Osteocyte (in vitro differentiated cells): ENCODE results near the gene TSEN34. TPM values are rescaled to one million over a fixed set of nuclear protein-coding genes. Genes with fewer than 3 reads are reported as not detected.

Experiments used
- DNase-seq: peaks from one replicate; pipeline ENCODE4 v3.0.0; 2021; ENCODE audit warnings: mixed read lengths; ENCODE audit not compliant: unreplicated experiment; ENCODE audit errors: extremely low spot score
- H3K27ac Mint-ChIP-seq: one replicate; pipeline ENCODE4 v1.8.0; 2021; ENCODE audit warnings: mild to moderate bottlenecking, mixed read lengths; ENCODE audit not compliant: unreplicated experiment
- H3K27me3 Mint-ChIP-seq: one replicate; pipeline ENCODE4 v1.8.0; 2021; ENCODE audit warnings: mixed read lengths; ENCODE audit not compliant: unreplicated experiment
- H3K36me3 Mint-ChIP-seq: one replicate; pipeline ENCODE4 v1.8.0; 2021; ENCODE audit warnings: mixed read lengths; ENCODE audit not compliant: unreplicated experiment
- H3K4me1 Mint-ChIP-seq: one replicate; pipeline ENCODE4 v1.8.0; 2021; ENCODE audit warnings: mixed read lengths; ENCODE audit not compliant: unreplicated experiment
- H3K4me3 Mint-ChIP-seq: one replicate; pipeline ENCODE4 v1.8.0; 2021; ENCODE audit warnings: mild to moderate bottlenecking, moderate library complexity, mixed read lengths; ENCODE audit not compliant: unreplicated experiment
- H3K9me3 Mint-ChIP-seq: one replicate; pipeline ENCODE4 v1.8.0; 2021; ENCODE audit warnings: mixed read lengths; ENCODE audit not compliant: unreplicated experiment
- total RNA-seq: library from RNA; stranded (reverse); gene quantifications from 2 replicates; pipeline ENCODE4 v1.2.1, GENCODE V29; 2021
- TF ChIP-seq, protein P1 (sequence below): fragments of 200-600 bp; sonication (generic); IDR thresholded peaks from 2 replicates; pipeline ENCODE4 v1.5.0; 2021; ENCODE audit warnings: antibody characterized with exemption, mild to moderate bottlenecking, moderate library complexity

TSEN34 gene
- total RNA-seq, 1 donor from 2014 or later = 53.7 TPM

DNA sequence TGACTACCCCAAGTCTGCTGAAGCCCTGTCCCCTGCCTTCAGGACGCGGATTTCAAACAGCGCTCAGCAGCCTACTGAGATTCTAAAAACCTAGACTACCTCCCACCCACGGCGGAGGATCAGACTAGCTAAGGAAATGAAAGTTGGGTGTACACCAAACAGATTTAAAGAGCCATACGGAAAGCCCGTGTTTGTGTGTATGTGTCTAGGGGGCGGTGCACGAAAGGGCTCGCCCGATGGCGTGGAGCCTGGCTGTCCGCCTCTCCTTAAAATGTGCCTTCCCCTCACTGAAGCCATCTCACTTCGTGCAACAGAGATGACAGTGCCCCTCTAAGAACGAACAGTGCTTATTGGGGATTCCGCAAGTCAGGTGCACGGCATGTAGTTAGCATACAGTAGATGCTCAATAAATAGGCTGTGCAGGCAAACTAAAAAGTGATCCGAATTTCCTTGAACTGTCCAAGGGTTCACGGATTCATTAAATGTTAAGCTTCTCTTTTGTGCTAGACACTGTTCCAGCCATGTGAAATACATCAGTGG, 32.2 kb upstream of the TSEN34 start:
- Mint-ChIP-seq H3K27ac (peak overlapping the region; percentile 100), H3K27me3 (no peaks in the 10 kb centered on the region), H3K9me3 (peaks cover 3% of the 10 kb centered on the region), H3K36me3 (peaks cover 22% of the 10 kb centered on the region), H3K4me1 (peaks cover 30% of the 10 kb centered on the region), H3K4me3 (peak overlapping the region; percentile 100)
- no peak for DNase-seq
- TF ChIP-seq, protein P1, sequence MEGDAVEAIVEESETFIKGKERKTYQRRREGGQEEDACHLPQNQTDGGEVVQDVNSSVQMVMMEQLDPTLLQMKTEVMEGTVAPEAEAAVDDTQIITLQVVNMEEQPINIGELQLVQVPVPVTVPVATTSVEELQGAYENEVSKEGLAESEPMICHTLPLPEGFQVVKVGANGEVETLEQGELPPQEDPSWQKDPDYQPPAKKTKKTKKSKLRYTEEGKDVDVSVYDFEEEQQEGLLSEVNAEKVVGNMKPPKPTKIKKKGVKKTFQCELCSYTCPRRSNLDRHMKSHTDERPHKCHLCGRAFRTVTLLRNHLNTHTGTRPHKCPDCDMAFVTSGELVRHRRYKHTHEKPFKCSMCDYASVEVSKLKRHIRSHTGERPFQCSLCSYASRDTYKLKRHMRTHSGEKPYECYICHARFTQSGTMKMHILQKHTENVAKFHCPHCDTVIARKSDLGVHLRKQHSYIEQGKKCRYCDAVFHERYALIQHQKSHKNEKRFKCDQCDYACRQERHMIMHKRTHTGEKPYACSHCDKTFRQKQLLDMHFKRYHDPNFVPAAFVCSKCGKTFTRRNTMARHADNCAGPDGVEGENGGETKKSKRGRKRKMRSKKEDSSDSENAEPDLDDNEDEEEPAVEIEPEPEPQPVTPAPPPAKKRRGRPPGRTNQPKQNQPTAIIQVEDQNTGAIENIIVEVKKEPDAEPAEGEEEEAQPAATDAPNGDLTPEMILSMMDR = no peak

DNA sequence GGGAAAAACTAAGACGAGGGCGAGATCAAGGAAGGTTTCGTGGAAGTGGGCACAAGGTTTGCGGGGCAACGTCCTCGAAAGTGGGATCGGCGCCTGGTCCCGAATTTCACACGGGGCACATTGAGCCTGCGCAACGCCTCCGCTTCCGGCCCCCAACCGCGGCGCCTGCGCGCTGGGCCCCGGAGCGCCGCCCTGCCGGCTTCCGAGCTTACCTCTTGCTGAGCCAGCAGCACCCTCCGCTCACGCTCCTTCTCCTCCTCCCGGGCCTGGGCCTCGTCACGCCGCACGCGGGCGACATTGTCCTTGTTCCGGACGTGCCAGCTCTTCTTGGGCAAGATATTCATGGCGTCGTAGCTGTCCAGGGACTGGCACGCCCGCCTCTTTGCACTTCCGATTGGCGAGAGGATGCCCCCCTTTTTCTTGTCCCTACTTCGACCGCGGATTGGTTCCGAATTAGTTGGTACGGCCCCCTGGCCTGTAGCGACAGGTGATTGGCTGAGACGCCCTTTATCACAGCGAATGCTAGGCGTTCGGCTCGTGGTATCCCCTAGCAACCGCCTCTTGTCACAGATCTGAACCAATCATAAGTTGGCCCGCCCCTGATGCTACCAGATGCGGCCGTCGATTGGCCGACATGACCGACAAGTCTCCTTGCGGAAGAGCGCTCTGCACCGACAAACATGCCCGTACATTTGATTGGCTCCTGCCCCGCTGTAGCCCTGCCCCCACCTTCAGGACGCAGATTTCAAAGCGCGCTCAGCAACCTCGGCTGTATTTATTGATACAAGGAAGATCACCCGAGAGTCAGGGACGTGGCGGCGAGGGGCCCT, 31.5 kb upstream of the TSEN34 start, which contains the start of gene LENG1:
Gene LENG1, minus strand, starts transcription at position 370 of the 830 bp plus-strand sequence. Its CDS starts 26 bp downstream, at position 344.
- Mint-ChIP-seq H3K27ac (peak within 1 kb of the TSS; percentile 100), H3K27me3 (no peaks in the 10 kb centered on the region), H3K36me3 (peaks cover 16% of the 10 kb centered on the region), H3K4me1 (peaks cover 34% of the 10 kb centered on the region), H3K9me3 (peaks cover 3% of the 10 kb centered on the region), H3K4me3 (peak within 1 kb of the TSS; percentile 100)
- DNase-seq = peak; percentile 100
- TF ChIP-seq, protein P1 = peak; percentile 56

DNA sequence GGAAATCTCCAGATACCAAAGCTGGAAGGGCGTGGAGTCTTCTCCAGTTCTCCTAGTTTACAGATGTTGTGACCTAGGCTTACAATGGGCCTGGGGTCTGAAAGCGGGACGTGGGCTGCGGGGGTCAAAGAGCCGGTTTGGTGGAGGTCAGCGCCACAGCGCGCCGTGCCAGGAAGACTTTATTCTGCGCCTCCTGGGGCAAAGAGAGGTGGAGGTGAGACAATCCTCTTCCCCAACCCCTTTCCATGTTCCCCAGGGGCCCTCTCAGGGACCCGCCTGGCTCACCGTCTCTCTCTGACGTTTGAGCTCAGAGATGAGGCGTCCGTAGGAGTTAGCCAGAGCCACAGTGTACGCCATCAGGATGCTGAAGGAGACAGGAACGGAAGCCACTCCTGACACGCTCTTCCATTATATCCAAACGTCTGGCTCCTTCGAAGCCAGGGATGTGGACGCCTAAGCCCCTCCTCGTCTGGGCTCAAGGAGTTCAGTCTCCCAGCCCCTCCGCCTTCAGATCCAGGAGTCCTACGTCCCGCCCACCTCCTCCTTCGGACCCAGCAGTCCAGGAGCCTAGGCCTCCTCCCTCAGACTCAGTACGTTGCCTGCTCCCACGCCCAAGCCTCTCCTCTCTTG, 30.8 kb upstream of the TSEN34 start:
- DNase-seq = no peak
- Mint-ChIP-seq H3K9me3 (peaks cover 3% of the 10 kb centered on the region), H3K4me3 (peak overlapping the region; percentile 100), H3K27ac (peak overlapping the region; percentile 100), H3K36me3 (peaks cover 10% of the 10 kb centered on the region), H3K27me3 (no peaks in the 10 kb centered on the region), H3K4me1 (peaks cover 34% of the 10 kb centered on the region)
- TF ChIP-seq, protein P1 = no peak

DNA sequence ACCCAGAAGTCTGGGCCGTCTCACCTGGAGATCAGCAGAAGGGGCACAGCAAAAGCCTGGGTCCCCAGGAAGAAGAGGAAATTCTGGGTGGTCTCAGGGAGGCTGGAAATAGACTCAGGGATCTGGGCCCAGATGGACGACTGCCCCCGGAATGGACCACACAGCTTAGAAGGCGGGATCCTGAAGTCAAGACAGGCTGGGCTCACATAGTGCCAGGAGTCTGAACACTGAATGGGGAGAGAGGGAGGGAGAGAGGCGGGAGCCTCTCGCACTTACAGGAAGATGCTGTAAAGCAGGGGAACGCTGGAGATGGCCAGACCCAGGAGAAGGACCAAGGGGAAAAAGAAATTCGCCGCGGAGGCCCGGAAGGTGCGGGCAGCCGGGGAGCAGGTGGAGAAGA, 30.3 kb upstream of the TSEN34 start:
- TF ChIP-seq, protein P1 = no peak
- Mint-ChIP-seq H3K9me3 (peaks cover 3% of the 10 kb centered on the region), H3K27ac (peak overlapping the region; percentile 100), H3K4me3 (peak overlapping the region; percentile 100), H3K27me3 (no peaks in the 10 kb centered on the region), H3K36me3 (peaks cover 10% of the 10 kb centered on the region), H3K4me1 (peaks cover 34% of the 10 kb centered on the region)
- DNase-seq = no peak
